K562 (cell line): Measurements from ENCODE around the gene MED12. TPM values are rescaled to one million over a fixed set of nuclear protein-coding genes. Genes with fewer than 3 reads are reported as not detected.

ENCODE experiments used
- ARID1B ChIP-seq: fragments of 450-650 bp; IDR thresholded peaks from 2 replicates; pipeline ENCODE4 v1.6.1; 2016; ENCODE audit warnings: antibody characterized with exemption, mild to moderate bottlenecking, inconsistent platforms
- BCOR ChIP-seq: fragments of 450-650 bp; IDR thresholded peaks from 2 replicates; pipeline ENCODE4 v1.6.1; 2016
- CBFA2T3 ChIP-seq: fragments of 450-650 bp; IDR thresholded peaks from 2 replicates; pipeline ENCODE4 v1.6.1; 2017
- CC2D1A ChIP-seq: fragments of 450-650 bp; IDR thresholded peaks from 2 replicates; pipeline ENCODE4 v1.6.1; 2017; ENCODE audit warnings: mild to moderate bottlenecking
- CSDE1 ChIP-seq, 2 experiments: fragments of 450-650 bp; IDR thresholded peaks; 2 replicates each; pipeline ENCODE4 v1.6.1; 2016; ENCODE audit warnings: mild to moderate bottlenecking in 1 of 2
- EP300 ChIP-seq: IDR thresholded peaks from 2 replicates; pipeline ENCODE4 v1.6.1; 2012; ENCODE audit warnings: low read length, improper control_type of control experiment
- FOSL1 ChIP-seq: fragments of 200-800 bp; sonication (Bioruptor generic); conservative IDR thresholded peaks from 2 replicates; pipeline ENCODE4 v1.6.1; 2016; ENCODE audit warnings: missing genetic modification characterization, missing compliant biosample characterization
- HDAC1 ChIP-seq, 2 experiments: fragments of 450-650 bp; IDR thresholded peaks; 2 replicates each; pipeline ENCODE4 v1.6.1; 2016 to 2017; ENCODE audit warnings: inconsistent platforms in 1 of 2, mild to moderate bottlenecking in 1 of 2, moderate library complexity in 1 of 2
- MEIS2 ChIP-seq: fragments of 450-650 bp; IDR thresholded peaks from 2 replicates; pipeline ENCODE4 v1.6.1; 2014; ENCODE audit warnings: mild to moderate bottlenecking; ENCODE audit not compliant: partially characterized antibody
- MTA2 ChIP-seq: fragments of 450-650 bp; IDR thresholded peaks from 2 replicates; pipeline ENCODE4 v1.6.1; 2016; ENCODE audit warnings: low read depth
- NUFIP1 ChIP-seq: fragments of 450-650 bp; IDR thresholded peaks from 2 replicates; pipeline ENCODE4 v1.6.1; 2018; ENCODE audit not compliant: partially characterized antibody
- PML ChIP-seq: IDR thresholded peaks from 2 replicates; pipeline ENCODE4 v1.6.1; 2012; ENCODE audit warnings: low read length, inconsistent platforms
- POLR2AphosphoS5 ChIP-seq: IDR thresholded peaks from 2 replicates; pipeline ENCODE4 v1.6.1; 2011; ENCODE audit warnings: mild to moderate bottlenecking, low read depth, low read length, moderate library complexity; ENCODE audit not compliant: control insufficient read depth, insufficient read depth
- RCOR1 ChIP-seq, 2 experiments: IDR thresholded peaks; 2 replicates each; pipeline ENCODE4 v1.6.1; 2012; ENCODE audit warnings: low read depth in 2 of 2, low read length in 2 of 2, borderline replicate concordance in 1 of 2, improper control_type of control experiment in 1 of 2
- RNF2 ChIP-seq: sonication (generic); IDR thresholded peaks from 2 replicates; pipeline ENCODE4 v1.6.1; 2016
- SMARCA4 ChIP-seq: fragments of 450-650 bp; IDR thresholded peaks from 2 replicates; pipeline ENCODE4 v1.6.1; 2016
- SOX6 ChIP-seq: fragments of 450-650 bp; IDR thresholded peaks from 2 replicates; pipeline ENCODE4 v1.6.1; 2014; ENCODE audit warnings: mild to moderate bottlenecking
- SPI1 ChIP-seq: IDR thresholded peaks from 2 replicates; pipeline ENCODE4 v1.6.1; 2011; ENCODE audit warnings: low read depth, low read length, control low read depth, borderline replicate concordance
- STAT5A ChIP-seq: IDR thresholded peaks from 2 replicates; pipeline ENCODE4 v1.6.1; 2012; ENCODE audit warnings: low read length, inconsistent platforms, borderline replicate concordance
- TAF15 ChIP-seq: fragments of 200-400 bp; formaldehyde crosslinking; IDR thresholded peaks from 2 replicates; pipeline ENCODE4 v1.6.1; 2017; ENCODE audit warnings: mild to moderate bottlenecking, low read depth, low read length, moderate library complexity
- TBL1XR1 ChIP-seq, 2 experiments: IDR thresholded peaks; 2 replicates each; pipeline ENCODE4 v1.6.1; 2012; ENCODE audit warnings: improper control_type of control experiment in 2 of 2, low read length in 2 of 2, mild to moderate bottlenecking in 1 of 2
- TEAD4 ChIP-seq, 2 experiments: sonication (generic) in 1 of 2; formaldehyde crosslinking in 1 of 2; IDR thresholded peaks; 2 replicates each; pipeline versions ENCODE4 v1.6.1 to v1.8.0; 2012 to 2022; ENCODE audit warnings: borderline replicate concordance in 1 of 2, inconsistent platforms in 1 of 2, low read length in 1 of 2, mild to moderate bottlenecking in 1 of 2, missing genetic modification reagents in 1 of 2
- THAP12 ChIP-seq: fragments of 250-450 bp; sonication (Bioruptor Pico); IDR thresholded peaks from 2 replicates; pipeline ENCODE4 v1.9.0; 2021; ENCODE audit warnings: mild to moderate bottlenecking, inconsistent platforms
- TOE1 ChIP-seq, 2 experiments: fragments of 450-650 bp in 1 of 2; sonication (generic) in 1 of 2; formaldehyde crosslinking in 1 of 2; IDR thresholded peaks; 2 replicates each; pipeline versions ENCODE4 v1.7.1 to v1.8.0; 2016 to 2022; ENCODE audit warnings: borderline replicate concordance in 2 of 2, mild to moderate bottlenecking in 2 of 2, antibody characterized with exemption in 1 of 2, inconsistent platforms in 1 of 2, low read depth in 1 of 2, missing genetic modification reagents in 1 of 2, moderate library complexity in 1 of 2
- TRIM24 ChIP-seq, 2 experiments: fragments of 450-650 bp; IDR thresholded peaks; 2 replicates each; pipeline ENCODE4 v1.6.1; 2016
- ZC3H4 ChIP-seq: sonication (generic); formaldehyde crosslinking; IDR thresholded peaks from 2 replicates; pipeline ENCODE4 v1.9.0; 2021; ENCODE audit warnings: missing genetic modification reagents, borderline replicate concordance
- ZNF23 ChIP-seq: fragments of 250-450 bp; sonication (Bioruptor Pico); IDR thresholded peaks from 2 replicates; pipeline ENCODE4 v1.4.0; 2020; ENCODE audit warnings: mild to moderate bottlenecking
- ZNF766 ChIP-seq: fragments of 200-800 bp; sonication (Bioruptor generic); conservative IDR thresholded peaks from 2 replicates; pipeline ENCODE4 v1.6.1; 2016; ENCODE audit warnings: missing genetic modification characterization, missing compliant biosample characterization
- ZZZ3 ChIP-seq: fragments of 450-650 bp; IDR thresholded peaks from 2 replicates; pipeline ENCODE4 v1.6.1; 2016; ENCODE audit warnings: antibody characterized with exemption, mild to moderate bottlenecking, moderate library complexity
- polyA plus RNA-seq, 8 experiments: library from polyadenylated mRNA; depleted of rRNA in 4 of 8; stranded (reverse) in 5 of 8; unstranded in 3 of 8; fragments of >200 nt; fragmentation: Nextera tagmentation in 2 of 8; fragmentation: Illumina TruSeq in 1 of 8; extraction: Ambion mirVana in 2 of 8; extraction: Trizol in 1 of 8; gene quantifications; 2 replicates each; pipeline versions ENCODE4 v1.2.1 to v1.2.3, GENCODE V29; 2011 to 2014; ENCODE audit warnings: inconsistent platforms in 1 of 8, missing spikeins in 1 of 8
- total RNA-seq, 7 experiments: library from RNA; depleted of rRNA in 6 of 7; stranded (reverse); fragments of >200 nt in 6 of 7; fragmentation: Illumina TruSeq in 2 of 7; extraction: Trizol in 2 of 7; gene quantifications; 2 replicates each; pipeline versions ENCODE4 v1.2.1 to v1.2.3, GENCODE V29; 2011 to 2021; ENCODE audit warnings: low replicate concordance in 1 of 7
- TF ChIP-seq, protein P1 (sequence below): sonication (generic); formaldehyde crosslinking; IDR thresholded peaks from 2 replicates; pipeline ENCODE4 v1.8.0; 2022; ENCODE audit warnings: missing genetic modification reagents, mild to moderate bottlenecking, moderate library complexity, borderline replicate concordance

MED12 gene
- total and polyA plus RNA-seq, 9 of the 15 experiments (the other 6 are each of a cell fraction or from before 2014, with no cell fraction given): 1.6 to 49.7 (median 8.6) TPM

GRCh38 chrX:71131510-71131909, 13.1 kb downstream of the MED12 start (continued):
- 0 out of 2 replicates have a peak, but pooled peaks have one; percentile 10 for TF ChIP-seq SPI1
- TF ChIP-seq TAF15: no peak
- peak; percentile 82 for TF ChIP-seq EP300
- peak; percentile 79 for TF ChIP-seq STAT5A
- peak in 1 of 2 experiments; percentile 82; a peak in 3 of 4 replicates for TF ChIP-seq RCOR1 (IDR thresholded peaks at IDR 0.05; ENCODE audit: borderline replicate concordance in 1 of 2, low read depth in 2 of 2, low read length in 2 of 2)
- TF ChIP-seq CC2D1A: peak; percentile 62; the same call in 1 of the 2 replicates
- TF ChIP-seq ZNF766 (CRISPR knock-in tag): peak; percentile 46; the same call in 1 of the 2 replicates
- no peak for TF ChIP-seq ZC3H4 (CRISPR knock-in tag)
- TF ChIP-seq FOSL1 (tag): 0 out of 2 replicates have a peak, but pooled peaks have one; percentile 17
- TF ChIP-seq SOX6: peak; percentile 71
- no peak for TF ChIP-seq ZNF23 (CRISPR knock-in tag)
- TF ChIP-seq TBL1XR1 (IDR thresholded peaks at IDR 0.05; ENCODE audit: low read length in 2 of 2): peak; percentile 44 to 79; a peak in 1 of 4 replicates
- TF ChIP-seq RNF2: no peak
- TF ChIP-seq, protein P1, sequence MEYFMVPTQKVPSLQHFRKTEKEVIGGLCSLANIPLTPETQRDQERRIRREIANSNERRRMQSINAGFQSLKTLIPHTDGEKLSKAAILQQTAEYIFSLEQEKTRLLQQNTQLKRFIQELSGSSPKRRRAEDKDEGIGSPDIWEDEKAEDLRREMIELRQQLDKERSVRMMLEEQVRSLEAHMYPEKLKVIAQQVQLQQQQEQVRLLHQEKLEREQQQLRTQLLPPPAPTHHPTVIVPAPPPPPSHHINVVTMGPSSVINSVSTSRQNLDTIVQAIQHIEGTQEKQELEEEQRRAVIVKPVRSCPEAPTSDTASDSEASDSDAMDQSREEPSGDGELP: peak; percentile 31; the same call in 1 of the 2 replicates
- TF ChIP-seq TRIM24 (IDR thresholded peaks at IDR 0.05): peak; percentile 66 to 77
- TF ChIP-seq TOE1 (IDR thresholded peaks at IDR 0.05; ENCODE audit: borderline replicate concordance): no peak; the same call in 1 of the 2 replicates
- no peak for TF ChIP-seq TOE1 (CRISPR knock-in tag; IDR thresholded peaks at IDR 0.05; ENCODE audit: borderline replicate concordance, low read depth)
- no peak for TF ChIP-seq THAP12 (CRISPR knock-in tag)
- TF ChIP-seq TEAD4 (IDR thresholded peaks at IDR 0.05; ENCODE audit: low read length): peak; percentile 94
- no peak for TF ChIP-seq TEAD4 (CRISPR knock-in tag; IDR thresholded peaks at IDR 0.05; ENCODE audit: borderline replicate concordance)
- TF ChIP-seq MTA2: peak; percentile 90
- no peak for TF ChIP-seq CSDE1 (IDR thresholded peaks at IDR 0.05)
- TF ChIP-seq PML: peak; percentile 87
- TF ChIP-seq MEIS2: no peak
- TF ChIP-seq ARID1B: peak; percentile 97
- TF ChIP-seq BCOR: peak; percentile 64
- TF ChIP-seq NUFIP1: no peak
- peak in 1 of 2 experiments; percentile 80; a peak in 1 of 4 replicates for TF ChIP-seq HDAC1 (IDR thresholded peaks at IDR 0.05)
- TF ChIP-seq POLR2AphosphoS5: peak; percentile 88
- peak; percentile 93 for TF ChIP-seq SMARCA4
- no peak for TF ChIP-seq ZZZ3
- TF ChIP-seq CBFA2T3: peak; percentile 97
